HL-60 (cell line): ENCODE results near the gene OSBP2.

Experiments
- CTCF ChIP-seq: IDR thresholded peaks from one replicate; pipeline ENCODE4 v1.5.1; 2011; ENCODE audit warnings: low read length, control low read depth, inconsistent platforms; ENCODE audit not compliant: insufficient read depth
- GABPA ChIP-seq: IDR thresholded peaks from 2 replicates; pipeline ENCODE4 v1.6.1; 2012; ENCODE audit warnings: low read depth
- POLR2AphosphoS5 ChIP-seq: IDR thresholded peaks from 2 replicates; pipeline ENCODE4 v1.6.1; 2012; ENCODE audit warnings: low read depth
- SPI1 ChIP-seq: IDR thresholded peaks from 2 replicates; pipeline ENCODE4 v1.6.1; 2012; ENCODE audit warnings: low read depth, mild to moderate bottlenecking, borderline replicate concordance
- TF ChIP-seq, protein P1 (sequence below): IDR thresholded peaks from 2 replicates; pipeline ENCODE4 v1.6.1; 2012; ENCODE audit warnings: low read depth; ENCODE audit not compliant: insufficient replicate concordance

- TF ChIP-seq CTCF (no peak), POLR2AphosphoS5 (no peak), SPI1 (no peak), GABPA (no peak)
- TF ChIP-seq, protein P1, sequence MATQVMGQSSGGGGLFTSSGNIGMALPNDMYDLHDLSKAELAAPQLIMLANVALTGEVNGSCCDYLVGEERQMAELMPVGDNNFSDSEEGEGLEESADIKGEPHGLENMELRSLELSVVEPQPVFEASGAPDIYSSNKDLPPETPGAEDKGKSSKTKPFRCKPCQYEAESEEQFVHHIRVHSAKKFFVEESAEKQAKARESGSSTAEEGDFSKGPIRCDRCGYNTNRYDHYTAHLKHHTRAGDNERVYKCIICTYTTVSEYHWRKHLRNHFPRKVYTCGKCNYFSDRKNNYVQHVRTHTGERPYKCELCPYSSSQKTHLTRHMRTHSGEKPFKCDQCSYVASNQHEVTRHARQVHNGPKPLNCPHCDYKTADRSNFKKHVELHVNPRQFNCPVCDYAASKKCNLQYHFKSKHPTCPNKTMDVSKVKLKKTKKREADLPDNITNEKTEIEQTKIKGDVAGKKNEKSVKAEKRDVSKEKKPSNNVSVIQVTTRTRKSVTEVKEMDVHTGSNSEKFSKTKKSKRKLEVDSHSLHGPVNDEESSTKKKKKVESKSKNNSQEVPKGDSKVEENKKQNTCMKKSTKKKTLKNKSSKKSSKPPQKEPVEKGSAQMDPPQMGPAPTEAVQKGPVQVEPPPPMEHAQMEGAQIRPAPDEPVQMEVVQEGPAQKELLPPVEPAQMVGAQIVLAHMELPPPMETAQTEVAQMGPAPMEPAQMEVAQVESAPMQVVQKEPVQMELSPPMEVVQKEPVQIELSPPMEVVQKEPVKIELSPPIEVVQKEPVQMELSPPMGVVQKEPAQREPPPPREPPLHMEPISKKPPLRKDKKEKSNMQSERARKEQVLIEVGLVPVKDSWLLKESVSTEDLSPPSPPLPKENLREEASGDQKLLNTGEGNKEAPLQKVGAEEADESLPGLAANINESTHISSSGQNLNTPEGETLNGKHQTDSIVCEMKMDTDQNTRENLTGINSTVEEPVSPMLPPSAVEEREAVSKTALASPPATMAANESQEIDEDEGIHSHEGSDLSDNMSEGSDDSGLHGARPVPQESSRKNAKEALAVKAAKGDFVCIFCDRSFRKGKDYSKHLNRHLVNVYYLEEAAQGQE: no peak
These were observed 177.0 kb downstream of the OSBP2 start for GRCh38 chr22:30871391-30872284.
